Fibroblast of pulmonary artery (primary cell): ENCODE results near the gene DPY19L1.

Experiments used
- DNase-seq: peaks from one replicate; pipeline ENCODE4 v3.0.0-alpha.2; 2010; ENCODE audit warnings: low read depth
- H3K4me3 ChIP-seq: replicated peaks from 2 replicates; pipeline ENCODE4 v1.5.1; 2011; ENCODE audit warnings: low read depth, mild to moderate bottlenecking, control low read depth, low read length, moderate library complexity
- CTCF ChIP-seq: IDR thresholded peaks from 2 replicates; pipeline ENCODE4 v1.5.1; 2011; ENCODE audit warnings: mild to moderate bottlenecking, control low read depth, low read length, inconsistent platforms; ENCODE audit errors: missing control alignments

Gene DPY19L1

GRCh38 chr7:35040906-35041305, 3.6 kb upstream of the DPY19L1 start:
- TF ChIP-seq CTCF = no peak
- no peak for DNase-seq

GRCh38 chr7:35039343-35039742, 2.1 kb upstream of the DPY19L1 start:
- H3K4me3 ChIP-seq = no peak overlapping the region
- no peak for TF ChIP-seq CTCF
- DNase-seq = no peak

More at GRCh38 chr7:35040906-35041305, 3.6 kb upstream of the DPY19L1 start:
- H3K4me3 ChIP-seq = no peak overlapping the region

DNA sequence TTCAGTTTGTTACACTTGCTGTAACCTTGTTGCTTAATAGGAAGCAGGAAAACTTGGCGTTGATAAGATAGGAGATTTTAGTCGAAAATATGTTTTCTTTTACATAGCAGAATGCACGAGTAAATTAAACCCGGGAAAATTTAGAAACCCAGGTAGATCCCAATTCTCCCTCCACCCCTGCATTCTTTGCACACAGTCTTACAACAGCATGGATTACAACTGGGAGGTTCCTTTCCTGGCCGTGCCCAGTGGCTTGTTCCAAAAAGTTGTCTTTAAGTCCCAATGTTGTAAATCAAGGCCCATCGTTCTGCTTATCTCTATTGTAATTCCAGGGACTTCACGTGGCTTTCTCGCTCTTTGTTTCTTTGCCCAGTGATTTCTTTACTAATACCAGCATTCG, 1.1 kb upstream of the DPY19L1 start:
- TF ChIP-seq CTCF = no peak
- H3K4me3 ChIP-seq = peak overlapping the region; percentile 63
- no peak for DNase-seq

GRCh38 chr7:35037526-35038341, 449 bp upstream of the DPY19L1 start:
- peak; percentile 95 for DNase-seq
- peak overlapping the region; percentile 63 for H3K4me3 ChIP-seq
- peak; percentile 54 for TF ChIP-seq CTCF

DNA sequence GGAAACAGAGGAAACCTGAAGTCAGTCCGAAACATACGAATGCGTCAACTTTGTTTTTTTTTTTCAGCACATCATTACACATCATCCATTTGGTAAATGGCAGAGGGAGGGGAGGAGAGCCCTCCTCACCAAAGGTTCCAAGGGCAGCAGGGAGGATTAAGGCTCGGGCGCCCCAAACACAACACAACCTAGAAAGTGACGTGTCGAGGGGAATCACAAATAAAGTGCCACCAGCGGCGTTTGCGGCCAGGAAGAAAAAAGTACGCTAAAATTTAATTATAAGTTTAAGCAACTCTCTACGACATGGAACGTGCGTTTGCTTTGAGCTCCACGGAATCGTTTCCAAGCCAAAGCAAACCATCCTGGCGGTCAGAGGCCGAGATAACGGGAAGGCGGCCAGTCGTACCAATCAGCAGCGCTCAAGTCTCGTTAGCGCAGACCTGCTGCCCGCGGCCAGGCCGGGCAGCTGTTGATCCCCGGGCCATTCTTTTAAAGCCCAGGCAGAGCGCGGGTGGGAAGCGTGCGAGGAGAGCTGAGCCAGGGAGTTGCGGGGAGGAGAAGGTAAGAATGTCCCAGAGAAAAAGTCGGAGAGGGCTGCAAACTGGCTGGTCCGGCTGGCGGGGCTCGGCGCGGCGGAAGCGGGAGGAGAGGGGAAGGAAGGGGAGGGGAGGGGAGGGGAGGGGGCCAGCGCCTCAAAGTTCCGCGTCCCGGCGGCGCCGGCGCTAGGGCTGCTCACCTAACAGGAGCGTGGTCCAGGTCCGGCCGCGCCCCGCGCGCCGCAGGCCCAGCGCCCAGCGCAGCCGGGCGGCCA, 719 bp downstream of the DPY19L1 start:
- H3K4me3 ChIP-seq = peak overlapping the region; percentile 82
- no peak for TF ChIP-seq CTCF
- peak; percentile 68 for DNase-seq

- peak; percentile 48 for DNase-seq
- peak overlapping the region; percentile 82 for H3K4me3 ChIP-seq
- TF ChIP-seq CTCF = peak; percentile 12
Measured at GRCh38 chr7:35035511-35035961, 1.7 kb downstream of the DPY19L1 start.
